Esophagus (tissue), 2 donors: Measurements from ENCODE around the gene ACACA. TPM values are rescaled to one million over a fixed set of nuclear protein-coding genes. Genes with fewer than 3 reads are reported as not detected.

Experiments
- H3K27ac ChIP-seq, 2 donors: one replicate each; pipeline ENCODE4 v1.5.1; 2013; ENCODE audit warnings: low read depth in 2 of 2, mild to moderate bottlenecking in 2 of 2, inconsistent platforms in 1 of 2, low read length in 1 of 2, moderate library complexity in 1 of 2
- H3K27me3 ChIP-seq, 2 donors: one replicate each; pipeline ENCODE4 v1.6.1; 2013; ENCODE audit warnings: low read length in 2 of 2, control low read depth in 1 of 2, mild to moderate bottlenecking in 1 of 2; ENCODE audit not compliant: insufficient read depth in 2 of 2, control insufficient read depth in 1 of 2
- H3K36me3 ChIP-seq, 2 donors: one replicate each; pipeline ENCODE4 v1.6.1; 2013; ENCODE audit warnings: low read length in 1 of 2; ENCODE audit not compliant: control insufficient read depth in 2 of 2, insufficient read depth in 2 of 2
- H3K4me1 ChIP-seq, 2 donors: one replicate each; pipeline ENCODE4 v1.6.1; 2013; ENCODE audit warnings: low read length in 1 of 2; ENCODE audit not compliant: control insufficient read depth in 2 of 2, insufficient read depth in 2 of 2
- H3K4me3 ChIP-seq, 2 donors: one replicate each; pipeline ENCODE4 v1.5.1; 2013; ENCODE audit warnings: low read length in 2 of 2, mild to moderate bottlenecking in 2 of 2, low read depth in 1 of 2, moderate library complexity in 1 of 2
- H3K9me3 ChIP-seq, 2 donors: one replicate each; pipeline ENCODE4 v1.6.1; 2013; ENCODE audit warnings: mild to moderate bottlenecking in 2 of 2, low read depth in 1 of 2, low read length in 1 of 2, moderate library complexity in 1 of 2; ENCODE audit not compliant: control insufficient read depth in 2 of 2, insufficient read depth in 1 of 2
- WGBS, 2 donors: extraction: QIAGEN DNeasy Blood & Tissue Kit; methylation state at CpG; one replicate each; pipeline ENCODE4 v1.1.7; 2013; 5-methylcytosine and 5-hydroxymethylcytosine counted together
- polyA plus RNA-seq, 2 donors: library from polyadenylated mRNA; stranded (reverse); fragments of 200-250 nt; gene quantifications; one replicate each; pipeline ENCODE4 v1.2.3, GENCODE V29; 2013
- donor health status: healthy with polysubstance abuse.
- donor health status: Bipolar disorder and iron deficiency.

Gene ACACA
- polyA plus RNA-seq, 2 donors: 20.0 to 25.4 TPM

DNA sequence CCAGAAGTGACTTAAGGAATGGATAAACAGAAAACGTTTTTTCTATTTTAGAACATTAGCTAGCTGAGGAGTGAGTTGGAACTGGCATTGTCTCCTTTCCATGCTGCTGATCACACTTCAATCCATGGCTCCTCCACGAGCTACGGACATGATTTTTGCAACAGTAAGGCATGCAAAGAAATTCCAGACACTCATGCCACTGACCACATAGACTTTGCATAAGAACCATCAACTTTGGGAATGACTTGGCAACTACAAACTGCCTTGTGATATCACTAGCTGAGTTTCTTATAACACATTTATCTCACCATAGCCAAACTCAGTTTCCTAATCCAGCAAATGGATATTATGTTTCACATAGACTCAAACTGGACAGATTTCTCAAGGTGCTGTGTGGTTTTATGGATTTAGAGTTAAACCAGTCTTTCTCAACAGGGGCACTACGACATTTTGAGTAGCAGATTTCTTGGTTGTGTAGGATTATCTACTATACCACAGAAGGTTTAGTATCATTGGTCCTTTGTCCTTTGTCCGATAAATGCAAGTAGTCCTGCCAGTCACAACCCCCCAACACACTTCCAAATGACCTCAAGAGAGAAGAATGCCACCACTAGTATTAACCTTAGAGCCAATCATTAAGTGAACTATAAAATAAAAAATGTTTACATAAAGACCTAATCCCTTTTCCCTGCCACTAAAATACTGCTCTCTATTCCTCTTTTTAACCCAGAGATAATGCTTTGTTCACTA is 79.1 kb downstream of the ACACA start:
- Histone ChIP-seq H3K36me3 (peaks cover 0 to 4% of the 10 kb centered on the region in 2 donors), H3K4me1 (no peaks in the 10 kb centered on the region), H3K27ac (no peak overlapping the region), H3K4me3 (no peak overlapping the region), H3K27me3 (no peaks in the 10 kb centered on the region), H3K9me3 (no peaks in the 10 kb centered on the region)
- 71 to 80% methylated on average over 5 of the region's 5 CpGs for WGBS, 2 donors

DNA sequence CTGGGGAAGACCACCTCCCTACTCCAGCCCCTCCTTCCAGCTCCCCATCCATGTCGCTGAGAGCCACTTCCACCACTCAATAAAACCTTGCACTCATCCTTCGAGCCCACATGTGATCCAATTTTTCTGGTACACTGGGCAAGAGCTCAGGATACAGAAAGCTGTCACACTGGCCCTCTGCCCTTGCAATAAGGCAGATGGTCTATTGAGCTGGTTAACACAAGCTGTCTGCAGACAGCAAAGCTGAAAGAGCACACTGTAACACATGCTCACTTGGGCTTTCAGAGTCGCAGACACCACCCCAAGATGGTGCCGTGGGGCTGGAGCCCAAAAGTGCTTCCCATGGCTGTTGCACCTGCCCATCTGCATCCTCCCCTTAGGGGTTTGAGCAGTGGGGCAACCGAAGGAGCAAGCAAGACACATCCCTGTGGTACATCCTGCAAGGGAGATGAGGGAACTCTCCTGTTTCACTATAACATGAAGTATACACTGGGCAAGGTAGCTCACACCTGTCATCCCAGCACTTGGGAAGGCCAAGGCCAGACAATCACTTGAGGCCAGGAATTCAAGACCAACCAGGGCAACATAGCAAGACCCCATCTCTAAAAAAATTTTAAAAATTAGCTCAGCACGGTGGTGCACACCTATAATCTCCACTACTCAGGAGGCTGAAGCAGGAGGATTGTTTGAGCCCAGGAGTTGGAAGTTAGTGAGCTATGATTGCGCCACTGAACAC is 83.6 kb downstream of the ACACA start:
- Histone ChIP-seq H3K36me3 (peaks cover 0 to 2% of the 10 kb centered on the region in 2 donors), H3K4me1 (no peaks in the 10 kb centered on the region), H3K27me3 (no peaks in the 10 kb centered on the region), H3K27ac (no peak overlapping the region), H3K9me3 (no peaks in the 10 kb centered on the region), H3K4me3 (no peak overlapping the region)
- WGBS, 2 donors: 94 to 95% methylated on average over 7 of the region's 7 CpGs

DNA sequence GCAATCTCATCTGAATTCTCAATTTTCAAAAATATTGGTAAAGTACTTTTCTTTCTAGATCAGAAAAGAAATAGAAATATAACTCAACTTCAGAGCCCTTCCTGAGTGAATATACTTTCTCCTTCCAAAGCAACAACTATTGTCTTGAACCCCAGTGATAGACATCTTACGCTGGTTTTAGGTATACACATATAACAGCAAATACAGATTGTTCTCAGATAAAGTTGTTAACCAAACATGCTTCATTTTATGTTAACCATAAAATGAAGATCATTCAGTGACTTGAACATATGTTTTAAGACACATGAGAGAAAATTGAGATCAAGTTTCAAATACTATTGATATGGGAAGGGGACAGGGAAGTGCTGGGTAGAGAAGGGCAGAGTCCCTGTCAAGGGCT is 84.5 kb downstream of the ACACA start:
- 100% methylated on average over 1 of the region's 1 CpG for WGBS, 2 donors
- no peaks in the 10 kb centered on the region for H3K9me3 ChIP-seq
- H3K4me1 ChIP-seq: no peaks in the 10 kb centered on the region
- H3K4me3 ChIP-seq: no peak overlapping the region
- no peak overlapping the region for H3K27ac ChIP-seq
- no peaks in the 10 kb centered on the region for H3K27me3 ChIP-seq
- no peaks in the 10 kb centered on the region for H3K36me3 ChIP-seq

GRCh38 chr17:37318931-37319594 is 87.6 kb downstream of the ACACA start:
- Histone ChIP-seq H3K27me3 (no peaks in the 10 kb centered on the region), H3K4me3 (no peak overlapping the region), H3K36me3 (peaks cover 0 to 2% of the 10 kb centered on the region in 2 donors), H3K9me3 (no peaks in the 10 kb centered on the region), H3K27ac (no peak overlapping the region), H3K4me1 (no peaks in the 10 kb centered on the region)
- 69 to 82% methylated on average over 3 of the region's 3 CpGs for WGBS, 2 donors

DNA sequence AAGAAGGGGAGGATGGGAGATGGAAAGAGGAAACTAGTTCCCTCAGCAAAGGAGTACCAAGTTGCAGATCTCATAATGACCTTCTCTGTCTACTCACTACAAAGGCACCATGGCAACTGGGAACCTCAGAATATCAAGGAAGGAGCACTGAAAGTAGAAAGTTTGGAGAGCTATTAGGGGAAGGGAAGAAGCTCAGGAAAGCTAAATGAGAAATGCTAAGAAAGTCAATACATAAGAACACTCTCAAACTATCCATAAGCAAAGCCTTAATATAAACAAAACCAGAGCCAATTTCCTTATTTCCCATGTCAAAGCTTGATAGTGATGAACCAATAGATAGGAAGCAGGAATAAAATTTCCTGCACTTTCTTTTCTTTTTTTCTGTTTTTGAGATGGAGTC is 88.8 kb downstream of the ACACA start:
- Histone ChIP-seq H3K9me3 (no peaks in the 10 kb centered on the region), H3K4me3 (no peak overlapping the region), H3K36me3 (peaks cover 0 to 2% of the 10 kb centered on the region in 2 donors), H3K27me3 (no peaks in the 10 kb centered on the region), H3K27ac (no peak overlapping the region), H3K4me1 (no peaks in the 10 kb centered on the region)

- H3K27ac ChIP-seq: no peak overlapping the region
- H3K9me3 ChIP-seq: no peaks in the 10 kb centered on the region
- no peaks in the 10 kb centered on the region for H3K27me3 ChIP-seq
- H3K36me3 ChIP-seq: peaks cover 0 to 2% of the 10 kb centered on the region in 2 donors
- no peaks in the 10 kb centered on the region for H3K4me1 ChIP-seq
- no peak overlapping the region for H3K4me3 ChIP-seq
Observed at GRCh38 chr17:37315601-37316000, 91.0 kb downstream of the ACACA start.

DNA sequence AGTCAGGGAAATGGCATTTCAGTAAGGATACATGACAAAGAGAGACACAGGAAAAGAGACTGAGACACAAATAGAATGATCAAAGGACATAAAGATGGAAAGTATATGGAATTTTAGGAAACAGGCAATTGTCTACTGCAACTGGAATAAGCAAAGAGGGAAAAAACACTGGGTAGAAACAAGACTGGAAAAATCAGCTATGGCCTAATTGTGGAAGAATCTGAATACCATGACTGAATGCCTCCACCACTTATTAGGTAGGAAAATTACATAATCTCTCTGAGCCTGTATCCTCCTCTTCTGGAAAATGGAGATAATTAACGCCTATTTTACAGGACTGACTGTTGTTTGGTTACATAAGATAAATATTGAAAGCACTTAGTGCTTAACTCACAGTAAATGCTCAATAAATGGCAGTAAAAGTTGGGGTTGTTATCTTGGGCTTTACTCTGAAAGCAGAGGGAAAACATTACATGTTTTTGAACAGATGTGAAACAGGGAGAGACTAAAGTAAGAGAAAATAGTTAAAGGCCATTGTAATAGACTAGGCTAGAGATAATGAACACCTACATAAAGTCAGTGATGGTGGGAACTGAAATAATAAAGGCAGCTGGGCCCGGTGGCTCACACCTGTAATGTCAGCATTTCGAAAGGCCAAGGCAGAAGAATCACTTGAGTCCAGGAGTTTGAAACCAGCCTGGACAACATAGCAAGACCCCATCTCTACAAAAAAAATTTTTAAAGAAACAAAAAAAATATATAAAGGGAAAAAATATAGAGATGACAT is 94.3 kb downstream of the ACACA start:
- H3K4me3 ChIP-seq: no peak overlapping the region
- no peaks in the 10 kb centered on the region for H3K27me3 ChIP-seq
- peaks cover 0 to 2% of the 10 kb centered on the region in 2 donors for H3K36me3 ChIP-seq
- no peaks in the 10 kb centered on the region for H3K9me3 ChIP-seq
- H3K27ac ChIP-seq: no peak overlapping the region
- no peaks in the 10 kb centered on the region for H3K4me1 ChIP-seq
- WGBS, 2 donors: 88 to 89% methylated on average over 3 of the region's 3 CpGs

GRCh38 chr17:37310940-37311339 is 95.7 kb downstream of the ACACA start:
- 86 to 95% methylated on average over 1 of the region's 1 CpG for WGBS, 2 donors
- no peaks in the 10 kb centered on the region for H3K9me3 ChIP-seq
- H3K27me3 ChIP-seq: no peaks in the 10 kb centered on the region
- no peak overlapping the region for H3K27ac ChIP-seq
- no peaks in the 10 kb centered on the region for H3K4me1 ChIP-seq
- H3K4me3 ChIP-seq: no peak overlapping the region
- H3K36me3 ChIP-seq: peaks cover 0 to under 1% of the 10 kb centered on the region in 2 donors

DNA sequence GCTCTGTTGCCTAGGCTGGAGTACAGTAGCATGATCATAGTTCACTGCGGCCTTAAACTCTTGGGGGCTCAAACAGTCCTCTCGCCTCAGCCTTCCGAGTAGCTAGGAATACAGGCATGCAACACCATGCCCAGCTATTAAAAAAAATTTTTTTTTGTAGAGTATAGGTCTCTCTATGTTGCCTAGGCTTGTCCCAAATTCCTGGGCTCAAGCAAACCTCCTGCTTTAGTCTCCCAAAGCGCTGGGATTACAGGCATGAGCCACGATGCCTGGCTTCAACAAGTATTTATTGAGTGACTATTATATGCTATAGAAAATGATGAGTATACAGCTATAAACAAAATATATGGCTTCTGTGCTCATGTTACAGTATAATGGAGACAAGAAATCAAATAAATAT is 97.6 kb downstream of the ACACA start:
- no peaks in the 10 kb centered on the region for H3K9me3 ChIP-seq
- no peaks in the 10 kb centered on the region for H3K36me3 ChIP-seq
- 71 to 76% methylated on average over 5 of the region's 5 CpGs for WGBS, 2 donors

More for the DNA sequence above, 97.6 kb downstream of the ACACA start:
- Histone ChIP-seq H3K27ac (no peak overlapping the region), H3K4me3 (no peak overlapping the region), H3K27me3 (no peaks in the 10 kb centered on the region), H3K4me1 (peaks cover 0 to 2% of the 10 kb centered on the region in 2 donors)
